ENCODE measurements around the gene CPLX3. TPM values are rescaled to one million over a fixed set of nuclear protein-coding genes. Genes with fewer than 3 reads are reported as not detected.

Gene CPLX3
- polyA plus RNA-seq, 4 donors, result 0.03 to 0.13 TPM; not detected in 2

DNA sequence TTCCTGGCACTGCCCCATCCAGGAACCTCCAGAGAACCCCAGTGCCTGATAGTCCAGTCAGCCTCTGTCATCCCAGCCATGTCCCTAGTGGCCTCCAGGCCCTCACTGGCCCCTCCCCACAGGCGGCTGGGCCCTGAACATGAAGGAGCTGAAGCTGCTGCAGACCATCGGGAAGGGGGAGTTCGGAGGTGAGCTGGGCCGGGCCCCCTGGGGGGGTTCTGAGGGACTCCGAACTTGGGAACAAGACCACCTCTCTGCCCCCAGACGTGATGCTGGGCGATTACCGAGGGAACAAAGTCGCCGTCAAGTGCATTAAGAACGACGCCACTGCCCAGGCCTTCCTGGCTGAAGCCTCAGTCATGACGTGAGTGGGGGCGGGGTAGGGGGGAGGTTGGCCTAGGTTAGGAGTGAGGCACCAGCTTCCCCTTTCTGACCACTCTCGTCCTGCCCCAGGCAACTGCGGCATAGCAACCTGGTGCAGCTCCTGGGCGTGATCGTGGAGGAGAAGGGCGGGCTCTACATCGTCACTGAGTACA lies 25.8 kb upstream of the CPLX3 start:
- DNase-seq (ENCODE audit: low read depth in 4 of 4, low spot score in 3 of 4), result no peak

DNA sequence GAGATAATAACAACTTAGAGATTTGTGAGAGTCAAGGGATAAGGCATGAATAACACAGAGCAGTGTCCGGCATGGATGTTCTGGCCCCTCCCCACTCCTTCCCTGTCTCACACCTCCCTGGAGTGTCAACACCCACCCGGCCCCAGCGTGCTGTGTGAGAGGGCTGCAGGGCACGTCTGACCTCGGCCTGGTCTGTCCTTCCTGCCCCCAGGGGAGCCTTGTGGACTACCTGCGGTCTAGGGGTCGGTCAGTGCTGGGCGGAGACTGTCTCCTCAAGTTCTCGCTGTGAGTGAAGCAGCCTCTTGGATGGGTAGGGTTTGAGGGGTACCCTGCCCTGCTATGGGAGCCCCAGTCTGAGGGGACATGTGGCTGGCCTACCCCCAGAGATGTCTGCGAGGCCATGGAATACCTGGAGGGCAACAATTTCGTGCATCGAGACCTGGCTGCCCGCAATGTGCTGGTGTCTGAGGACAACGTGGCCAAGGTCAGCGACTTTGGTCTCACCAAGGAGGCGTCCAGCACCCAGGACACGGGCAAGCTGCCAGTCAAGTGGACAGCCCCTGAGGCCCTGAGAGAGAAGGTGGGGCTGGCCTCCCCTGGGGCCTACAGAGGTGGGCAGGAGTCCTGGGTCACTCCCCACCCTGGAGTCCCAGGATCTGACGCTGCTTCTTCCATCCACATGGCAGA lies 25.0 kb upstream of the CPLX3 start:
- no peak for DNase-seq (ENCODE audit: low read depth in 4 of 4, low spot score in 3 of 4)

DNA sequence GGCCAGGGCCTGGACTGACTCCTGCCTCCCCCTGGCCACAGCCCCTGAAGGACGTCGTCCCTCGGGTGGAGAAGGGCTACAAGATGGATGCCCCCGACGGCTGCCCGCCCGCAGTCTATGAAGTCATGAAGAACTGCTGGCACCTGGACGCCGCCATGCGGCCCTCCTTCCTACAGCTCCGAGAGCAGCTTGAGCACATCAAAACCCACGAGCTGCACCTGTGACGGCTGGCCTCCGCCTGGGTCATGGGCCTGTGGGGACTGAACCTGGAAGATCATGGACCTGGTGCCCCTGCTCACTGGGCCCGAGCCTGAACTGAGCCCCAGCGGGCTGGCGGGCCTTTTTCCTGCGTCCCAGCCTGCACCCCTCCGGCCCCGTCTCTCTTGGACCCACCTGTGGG lies 24.1 kb upstream of the CPLX3 start:
- DNase-seq (ENCODE audit: low read depth in 4 of 4, low spot score in 3 of 4), result no peak

DNA sequence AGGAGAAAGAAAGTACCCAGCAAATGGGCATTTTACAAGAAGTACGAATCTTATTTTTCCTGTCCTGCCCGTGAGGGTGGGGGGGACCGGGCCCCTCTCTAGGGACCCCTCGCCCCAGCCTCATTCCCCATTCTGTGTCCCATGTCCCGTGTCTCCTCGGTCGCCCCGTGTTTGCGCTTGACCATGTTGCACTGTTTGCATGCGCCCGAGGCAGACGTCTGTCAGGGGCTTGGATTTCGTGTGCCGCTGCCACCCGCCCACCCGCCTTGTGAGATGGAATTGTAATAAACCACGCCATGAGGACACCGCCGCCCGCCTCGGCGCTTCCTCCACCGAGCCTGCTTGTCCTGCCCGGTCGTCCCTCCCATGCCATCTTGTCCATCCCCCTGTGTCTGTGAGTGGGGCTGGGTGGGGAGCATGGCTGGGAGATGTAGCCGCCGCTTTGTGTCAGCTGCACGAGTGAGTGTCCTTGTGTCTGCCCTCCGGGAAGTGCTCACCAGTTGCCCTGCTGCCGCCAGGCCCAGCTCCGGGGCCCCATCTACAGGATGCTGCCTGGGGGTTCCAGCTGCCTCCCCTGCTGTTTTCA lies 23.5 kb upstream of the CPLX3 start:
- DNase-seq (ENCODE audit: low read depth in 4 of 4, low spot score in 3 of 4), result no peak

DNA sequence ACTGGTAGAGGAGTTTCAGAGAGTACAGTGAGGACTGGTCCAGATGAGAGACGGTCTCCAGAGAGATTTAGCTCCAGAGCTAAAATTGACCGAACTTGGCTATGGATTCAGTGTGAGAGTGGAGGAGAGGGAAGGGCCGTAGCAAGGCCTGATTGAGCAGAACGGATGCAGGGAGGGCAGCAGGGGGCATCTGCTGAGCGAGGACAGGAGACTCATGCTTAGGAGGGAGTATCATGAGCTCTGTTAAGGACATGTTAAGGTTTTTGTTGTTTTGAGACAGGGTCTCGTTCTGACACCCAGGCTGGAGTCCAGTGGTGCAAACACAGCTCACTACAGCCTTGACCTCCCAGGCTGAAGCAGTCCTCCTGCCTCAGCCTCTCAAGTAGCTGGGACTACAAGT lies 21.5 kb upstream of the CPLX3 start:
- DNase-seq (ENCODE audit: low read depth in 4 of 4, low spot score in 3 of 4), result no peak

DNA sequence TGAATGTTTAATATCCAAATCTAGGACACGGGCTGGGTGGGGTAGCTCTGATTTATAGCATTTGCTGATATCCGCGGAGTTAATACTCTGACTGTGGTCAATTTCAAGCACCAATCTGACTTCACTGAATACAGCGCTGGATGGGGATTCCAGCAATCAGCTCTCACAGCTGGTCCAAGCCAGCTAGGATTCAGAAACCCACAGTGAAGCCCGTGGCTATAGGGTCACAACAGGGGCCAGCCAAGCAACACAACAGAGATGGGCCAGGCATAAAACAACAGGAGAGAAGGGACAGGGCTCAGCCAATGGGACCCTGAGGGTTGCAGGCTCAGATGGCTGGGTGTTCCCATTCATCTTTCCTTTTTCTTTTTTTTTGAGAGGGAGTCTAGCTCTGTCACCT lies 19.1 kb upstream of the CPLX3 start:
- DNase-seq (ENCODE audit: low read depth in 4 of 4, low spot score in 3 of 4), result no peak

DNA sequence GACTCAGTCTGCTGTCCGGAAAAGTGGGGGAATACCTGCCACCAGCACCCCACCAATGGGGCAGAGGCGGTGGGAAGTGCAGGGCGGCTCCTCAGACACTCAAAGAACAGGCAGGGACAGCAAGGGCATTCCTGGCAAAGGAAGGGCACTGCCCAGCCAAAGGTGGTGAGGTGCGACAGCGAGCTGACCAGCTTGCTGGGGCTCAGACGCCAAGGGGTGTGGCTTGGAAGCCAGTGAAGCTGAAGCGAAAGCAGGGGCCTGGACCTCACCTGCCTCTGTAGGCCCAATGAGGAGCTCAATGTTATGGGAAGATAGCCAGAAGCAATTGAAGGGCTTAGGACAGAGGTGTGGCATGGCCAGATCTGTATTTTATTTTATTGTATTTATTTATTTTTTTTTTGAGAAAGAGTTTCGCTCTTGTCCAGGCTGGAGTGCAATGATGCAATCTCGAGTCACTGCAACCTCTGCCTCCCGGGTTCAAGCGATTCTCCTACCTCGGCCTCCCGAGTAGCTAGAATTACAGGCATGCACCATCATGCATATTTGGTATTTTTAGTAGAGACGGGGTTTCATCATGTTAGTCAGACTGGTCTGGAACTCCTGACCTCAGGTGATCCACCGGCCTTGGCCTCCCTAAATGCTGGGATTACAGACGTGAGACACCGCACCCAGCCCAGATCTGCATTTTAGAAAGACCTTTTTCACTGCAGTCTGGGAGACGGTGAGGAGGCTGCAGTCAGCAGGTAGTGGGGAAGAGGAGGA lies 18.2 kb upstream of the CPLX3 start:
- no peak for DNase-seq (ENCODE audit: low read depth in 4 of 4, low spot score in 3 of 4)

DNA sequence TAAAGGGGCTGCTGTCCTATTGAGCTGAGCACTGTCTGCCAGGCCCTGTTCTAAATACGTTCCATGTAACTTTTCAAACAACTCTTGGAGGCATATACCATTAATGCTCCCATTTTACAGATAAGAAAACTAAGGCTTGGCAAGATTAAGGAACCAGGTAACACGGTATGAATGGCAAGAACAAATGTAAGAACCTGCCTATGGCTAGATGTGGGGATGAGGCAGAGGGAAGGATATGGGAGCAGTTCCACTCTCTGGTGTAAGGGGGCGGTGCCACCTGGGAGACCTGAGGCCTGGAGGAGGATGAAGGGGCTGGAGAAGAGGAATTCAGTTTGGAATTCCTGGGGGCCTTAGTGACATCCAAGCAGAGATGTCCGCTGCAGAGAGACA lies 17.6 kb upstream of the CPLX3 start:
- DNase-seq (ENCODE audit: low read depth in 4 of 4, low spot score in 3 of 4), result no peak

DNA sequence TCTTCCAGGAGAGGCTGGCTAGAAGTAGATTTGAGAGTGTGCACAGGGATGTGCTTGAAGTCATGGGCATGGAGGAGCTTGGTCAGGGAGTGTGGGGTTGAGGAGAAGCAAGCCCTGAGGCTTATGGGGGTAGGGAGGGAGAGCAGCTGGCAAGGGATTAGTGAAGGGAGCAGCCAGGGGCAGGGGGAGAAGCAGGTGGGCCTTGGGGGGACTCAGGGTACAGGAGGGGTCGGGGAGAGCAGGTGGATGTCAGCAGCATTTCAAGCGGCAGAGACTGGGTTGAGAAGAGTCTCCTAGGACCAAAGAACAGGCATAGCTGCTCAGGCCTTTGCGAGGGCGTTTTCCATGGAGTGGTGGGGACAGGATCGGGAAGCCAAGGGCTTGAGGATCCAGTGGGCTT lies 17.2 kb upstream of the CPLX3 start:
- no peak for DNase-seq (ENCODE audit: low read depth in 4 of 4, low spot score in 3 of 4)

DNA sequence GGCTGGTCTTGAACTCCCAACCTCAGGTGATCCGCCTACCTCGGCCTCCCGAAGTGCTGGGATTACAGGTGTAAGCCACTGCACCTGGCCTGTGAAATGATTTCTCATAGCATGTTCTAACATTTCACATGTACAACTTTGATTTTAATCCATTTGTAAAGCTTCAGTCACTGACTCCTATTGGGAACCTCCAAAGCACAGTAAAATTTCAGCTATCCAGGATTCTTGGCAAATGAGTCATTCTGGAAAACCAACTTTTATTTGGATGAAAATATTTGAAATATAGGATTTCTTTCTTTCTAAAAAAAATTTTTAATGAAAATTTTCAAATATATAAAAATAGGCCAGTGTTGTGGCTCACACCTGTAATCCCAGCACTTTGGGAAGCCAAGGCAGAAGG lies 16.5 kb upstream of the CPLX3 start:
- DNase-seq (ENCODE audit: low read depth in 4 of 4, low spot score in 3 of 4), result no peak

DNA sequence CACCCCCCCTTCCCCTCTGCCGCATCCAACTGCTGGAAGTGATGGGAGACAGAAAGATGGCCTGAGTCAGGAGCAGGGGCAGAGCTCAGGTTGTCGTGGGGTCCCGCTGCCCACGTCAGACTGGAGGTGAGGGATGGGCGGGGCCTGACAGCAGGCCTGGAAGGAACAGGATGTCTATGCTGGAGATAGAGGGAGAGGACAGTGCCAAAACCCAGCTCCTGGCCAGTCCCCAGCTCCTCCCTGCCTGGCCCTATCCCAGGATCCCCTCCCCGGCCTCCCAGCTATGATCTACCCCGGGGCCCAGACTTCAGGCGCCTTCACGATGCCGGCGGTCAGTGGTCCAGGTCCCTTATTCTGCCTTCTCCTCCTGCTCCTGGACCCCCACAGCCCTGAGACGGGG lies 13.9 kb upstream of the CPLX3 start, which contains the start of gene LMAN1L:
LMAN1L (plus strand) TSS at position 303 of the 400 bp plus-strand sequence; CDS start at position 323, 20 bp downstream.
- no peak for DNase-seq (ENCODE audit: low read depth in 4 of 4, low spot score in 3 of 4)

DNA sequence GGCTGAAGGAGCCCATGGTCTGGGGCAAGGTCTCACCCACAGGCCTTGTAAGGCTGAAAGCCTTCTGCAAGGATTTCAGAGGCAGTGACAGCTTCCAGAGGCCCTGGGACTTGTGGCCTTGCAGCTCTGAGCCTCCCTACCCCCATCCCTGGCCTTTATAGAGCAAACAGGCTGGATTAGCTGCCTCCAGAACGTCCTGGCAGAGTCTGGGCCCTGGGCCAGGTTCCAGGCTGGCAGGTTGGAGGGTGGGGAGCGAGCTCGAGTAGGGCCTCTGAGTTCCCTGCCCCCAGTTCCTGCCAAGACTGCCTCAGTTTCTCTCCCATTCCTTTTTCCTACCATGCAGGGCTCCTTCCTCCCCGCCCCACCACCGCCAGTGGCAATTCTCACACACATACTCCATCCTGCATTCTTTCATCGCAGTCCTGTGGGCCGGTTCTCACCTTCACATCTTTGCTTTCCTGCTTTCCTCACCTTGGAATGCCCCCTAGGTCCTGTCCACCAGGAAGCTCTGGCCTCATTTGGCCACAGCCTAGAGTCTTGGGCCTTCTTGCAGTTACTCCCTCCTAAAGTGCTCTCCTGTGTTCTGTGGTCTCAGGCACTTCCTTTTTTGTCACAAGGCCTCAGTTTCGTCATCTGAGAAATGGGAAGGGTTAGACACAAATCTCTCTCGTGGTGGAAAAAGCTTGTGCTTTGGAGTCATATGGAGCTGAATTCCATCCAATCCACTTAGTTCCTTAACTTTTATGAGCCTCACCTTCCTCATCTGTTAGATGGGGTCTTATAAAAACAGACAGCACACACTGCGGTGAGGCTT lies 11.1 kb upstream of the CPLX3 start:
- DNase-seq (ENCODE audit: low read depth in 4 of 4, low spot score in 3 of 4), result no peak

DNA sequence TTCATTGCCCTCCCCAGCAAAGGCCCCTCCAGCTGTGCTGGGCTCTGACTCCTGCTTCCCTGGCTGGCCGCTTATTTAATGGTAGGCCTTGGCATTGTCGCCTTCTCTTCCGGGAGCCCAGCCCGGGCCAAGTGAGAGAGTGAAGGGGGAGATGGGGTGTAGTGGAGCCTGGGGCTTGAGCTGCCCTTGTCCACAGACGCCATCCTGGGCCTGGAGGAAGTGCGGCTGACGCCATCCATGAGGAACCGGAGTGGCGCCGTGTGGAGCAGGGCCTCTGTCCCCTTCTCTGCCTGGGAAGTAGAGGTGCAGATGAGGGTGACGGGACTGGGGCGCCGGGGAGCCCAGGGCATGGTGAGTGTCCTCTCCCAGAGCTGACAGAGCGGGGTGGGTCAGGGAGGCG lies 10.5 kb upstream of the CPLX3 start:
- DNase-seq (ENCODE audit: low read depth in 4 of 4, low spot score in 3 of 4), result no peak

DNA sequence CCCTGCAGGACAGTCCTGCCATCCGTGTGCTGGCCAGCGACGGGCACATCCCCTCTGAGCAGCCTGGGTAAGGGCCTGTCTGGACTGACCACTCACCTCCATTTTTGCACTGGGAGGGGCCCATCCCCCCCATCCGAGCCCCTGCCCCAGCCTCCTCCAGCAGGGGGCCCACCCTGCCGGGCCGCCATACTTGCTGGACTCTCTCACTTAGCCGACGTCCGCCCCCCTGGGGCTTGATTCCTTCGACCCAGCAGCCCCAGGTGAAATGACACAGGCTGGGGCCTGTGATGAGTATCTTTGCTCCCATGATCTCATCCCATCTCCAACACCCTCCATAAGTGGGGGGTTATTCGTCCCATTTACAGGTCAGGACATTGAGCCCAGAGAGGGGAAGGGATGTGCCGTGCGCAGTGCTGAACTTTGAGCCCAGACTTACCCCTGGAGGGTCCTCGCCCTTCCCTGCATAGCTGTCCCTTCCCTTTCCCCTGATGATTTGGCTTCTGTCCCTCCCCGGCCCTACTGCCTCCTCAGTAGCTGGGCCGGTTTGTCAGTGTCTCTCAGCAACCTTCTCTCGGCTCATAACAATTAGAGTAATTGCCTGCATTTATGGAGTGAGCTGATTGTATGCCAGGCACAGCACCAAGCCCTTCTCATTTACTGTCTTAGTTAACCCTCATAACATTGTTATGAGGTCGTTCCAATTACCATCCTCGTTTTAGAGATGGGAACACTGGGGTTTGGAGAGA lies 9.6 kb upstream of the CPLX3 start:
- DNase-seq (ENCODE audit: low read depth in 4 of 4, low spot score in 3 of 4), result no peak

DNA sequence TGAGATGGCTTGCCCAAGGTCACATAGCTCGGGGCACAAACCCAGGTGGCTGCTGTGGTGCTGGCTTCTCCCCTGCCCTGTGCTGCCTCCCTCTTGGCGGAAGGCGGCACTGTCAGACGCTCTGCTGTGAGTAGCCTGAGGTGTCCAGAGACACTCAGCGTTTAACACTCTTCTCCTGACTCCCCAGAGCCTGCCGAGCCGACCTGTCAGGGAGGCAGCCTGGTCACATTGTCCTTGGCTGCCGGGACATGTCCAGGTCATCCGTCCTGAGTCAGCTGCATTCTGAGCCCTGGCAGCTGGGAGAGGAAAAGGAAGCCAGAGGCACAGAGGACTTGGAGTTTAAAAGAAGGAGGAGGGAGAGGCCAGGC lies 9.1 kb upstream of the CPLX3 start:
- no peak for DNase-seq (ENCODE audit: low read depth in 4 of 4, low spot score in 3 of 4)

DNA sequence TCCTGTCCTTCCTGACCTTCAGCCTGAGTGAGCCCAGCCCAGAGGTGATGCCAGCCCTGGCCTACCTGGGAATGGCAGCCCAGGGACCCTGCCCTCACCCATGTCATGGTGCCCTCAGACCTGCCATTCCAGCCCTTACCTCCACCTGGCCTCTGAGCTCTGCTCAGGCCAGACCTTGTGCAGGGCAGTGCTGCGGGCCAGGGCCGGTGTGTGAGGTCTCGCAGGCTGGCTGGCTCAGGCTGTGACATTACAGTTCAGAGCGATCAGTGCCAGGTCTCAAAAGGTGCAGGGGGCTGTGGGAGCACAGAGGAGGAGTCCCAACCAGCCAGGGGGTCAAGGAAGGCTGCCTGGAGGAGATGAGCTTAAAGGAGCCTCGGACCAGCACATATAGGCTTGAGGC lies 6.4 kb upstream of the CPLX3 start:
- no peak for DNase-seq (ENCODE audit: low read depth in 4 of 4, low spot score in 3 of 4)

DNA sequence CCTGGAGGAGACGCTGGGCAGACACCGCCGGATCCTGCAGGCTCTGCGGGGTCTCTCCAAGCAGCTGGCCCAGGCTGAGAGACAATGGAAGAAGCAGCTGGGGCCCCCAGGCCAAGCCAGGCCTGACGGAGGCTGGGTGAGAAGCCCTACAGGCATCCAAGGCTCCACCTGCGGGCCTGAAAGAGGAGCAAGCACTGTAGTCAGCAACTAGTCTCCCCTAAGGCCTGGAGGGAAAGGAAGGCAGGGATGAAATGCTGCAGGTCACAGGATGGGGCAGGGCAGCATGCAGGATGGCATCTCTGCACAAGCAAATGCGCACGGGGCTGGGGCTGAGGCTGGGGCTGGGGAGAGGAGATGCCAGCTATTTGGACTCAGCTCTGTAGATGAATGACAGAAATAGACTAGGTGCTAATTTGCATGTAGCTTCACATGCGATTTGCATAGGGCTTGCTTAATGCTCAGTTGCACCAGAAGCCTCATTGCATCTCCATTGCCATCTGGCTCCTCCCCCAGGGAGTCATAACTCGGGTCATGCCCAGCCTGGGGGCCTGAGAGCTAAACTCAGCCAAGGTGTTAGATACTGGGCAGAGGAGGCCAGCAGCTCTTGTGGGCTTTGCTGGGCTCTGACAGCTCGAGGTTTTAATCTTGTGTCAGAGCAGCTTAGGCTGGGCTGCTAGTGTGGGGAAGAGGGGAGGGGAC lies 5.2 kb upstream of the CPLX3 start:
- DNase-seq (ENCODE audit: low read depth in 4 of 4, low spot score in 3 of 4), result no peak

DNA sequence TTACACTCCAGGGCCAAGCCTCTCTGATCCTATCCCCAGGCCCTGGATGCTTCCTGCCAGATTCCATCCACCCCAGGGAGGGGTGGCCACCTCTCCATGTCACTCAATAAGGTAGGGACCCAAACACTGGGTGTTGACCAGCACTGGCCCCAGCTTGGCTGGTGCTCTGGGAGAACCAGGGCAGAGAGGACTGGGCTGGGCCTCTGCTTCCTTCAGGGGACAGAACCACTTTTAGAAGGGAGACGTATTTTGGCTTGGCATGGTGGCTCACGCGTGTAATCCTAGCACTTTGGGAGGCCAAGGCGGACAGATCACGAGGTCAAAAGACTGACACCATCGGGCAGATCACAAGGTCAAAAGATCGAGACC lies 4.7 kb upstream of the CPLX3 start:
- no peak for DNase-seq (ENCODE audit: low read depth in 4 of 4, low spot score in 3 of 4)

DNA sequence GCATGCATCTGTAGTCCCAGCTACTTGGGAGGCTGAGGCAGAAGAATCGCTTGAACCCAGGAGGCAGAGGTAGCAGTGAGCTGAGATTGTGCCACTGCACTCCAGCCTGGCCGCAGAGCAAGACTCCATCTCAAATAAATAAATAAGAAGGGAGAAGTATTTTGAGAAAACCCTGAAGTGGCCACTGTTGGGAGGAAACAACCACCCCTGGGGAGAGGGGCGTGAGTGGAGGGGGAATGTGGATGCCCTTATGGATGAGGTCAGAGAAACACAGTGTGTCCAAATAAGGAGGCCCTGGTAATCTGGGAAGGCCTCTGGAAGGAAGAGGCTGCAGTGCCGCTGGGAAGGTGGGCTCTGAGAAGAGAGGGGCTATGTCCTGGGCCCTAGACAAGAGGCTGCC lies 4.2 kb upstream of the CPLX3 start:
- DNase-seq (ENCODE audit: low read depth in 4 of 4, low spot score in 3 of 4), result no peak

DNA sequence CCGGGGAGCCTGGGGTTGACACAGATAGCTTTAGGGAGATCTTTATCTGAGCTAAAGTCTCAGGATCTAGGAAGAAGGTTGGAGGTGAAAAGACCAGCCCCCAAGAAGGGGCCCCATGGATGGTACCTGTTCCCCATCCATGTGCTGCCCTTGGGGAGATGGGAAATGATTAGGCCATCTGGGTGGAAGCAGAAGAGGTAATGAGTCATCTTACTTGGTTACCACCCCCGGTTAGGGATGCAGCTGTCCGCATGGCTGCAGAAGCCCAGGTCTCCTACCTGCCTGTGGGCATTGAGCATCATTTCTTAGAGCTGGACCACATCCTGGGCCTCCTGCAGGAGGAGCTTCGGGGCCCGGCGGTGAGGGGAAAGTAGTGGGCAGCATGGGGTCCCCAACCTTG lies 3.1 kb upstream of the CPLX3 start:
- DNase-seq (ENCODE audit: low read depth in 4 of 4, low spot score in 3 of 4), result no peak
